GM19025 (cell line): ENCODE measurements around the gene CCDC87.
"Not testable (repeated sequence)": the region's sequence is repeated elsewhere in the genome, so short reads cannot be mapped to it uniquely, and the experiment has no call there.

ENCODE experiments used
- ATAC-seq: cut with Tn5 transposase; IDR thresholded peaks from one replicate; pipeline ENCODE4 v1.9.1; 2021; ENCODE audit warnings: mild to moderate bottlenecking, low read depth, moderate library complexity; ENCODE audit not compliant: unreplicated experiment

CCDC87 gene

GRCh38 chr11:66582565-66583147 lies 10.2 kb downstream of the CCDC87 start:
- not testable (repeated sequence) for ATAC-seq

- ATAC-seq = no peak
Observed at GRCh38 chr11:66581261-66581660, 11.6 kb downstream of the CCDC87 start.

DNA sequence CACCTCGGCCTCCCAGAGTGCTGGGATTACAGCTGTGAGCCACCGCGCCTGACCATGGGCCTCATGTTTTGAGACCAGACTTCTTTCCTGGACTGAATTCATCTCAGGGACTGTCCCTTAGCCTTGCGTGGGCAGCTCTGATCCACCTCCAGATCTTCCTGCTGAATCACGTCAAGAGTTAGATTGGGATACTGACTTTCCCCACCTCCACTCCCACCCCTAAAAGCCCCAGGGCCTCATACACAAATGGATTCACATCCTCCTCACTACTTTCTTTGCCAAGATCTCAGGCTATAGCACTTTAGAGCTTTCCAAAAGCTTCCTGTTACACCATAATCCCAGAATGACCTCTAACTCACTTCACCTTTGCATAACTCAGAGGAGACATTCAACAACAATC lies 12.1 kb downstream of the CCDC87 start:
- ATAC-seq = no peak

- no peak for ATAC-seq
Observed at GRCh38 chr11:66579017-66579606, 13.8 kb downstream of the CCDC87 start.

DNA sequence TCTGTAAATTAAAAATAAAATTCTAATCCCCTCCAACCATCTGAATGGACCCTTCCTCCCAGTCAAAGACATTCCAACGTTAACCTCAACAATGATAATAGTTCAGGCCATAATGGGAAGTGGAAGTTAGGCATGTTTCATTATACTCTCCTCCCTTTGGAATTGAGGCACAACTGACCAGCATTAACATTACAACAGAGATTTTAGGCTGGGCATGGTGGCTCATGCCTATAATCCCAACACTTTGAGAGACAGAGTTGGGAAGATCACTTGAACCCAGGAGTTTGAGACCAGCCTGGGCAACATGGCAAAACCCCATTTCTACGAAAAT lies 22.0 kb downstream of the CCDC87 start:
- ATAC-seq = no peak

GRCh38 chr11:66570079-66570849 lies 22.6 kb downstream of the CCDC87 start:
- ATAC-seq = no peak

DNA sequence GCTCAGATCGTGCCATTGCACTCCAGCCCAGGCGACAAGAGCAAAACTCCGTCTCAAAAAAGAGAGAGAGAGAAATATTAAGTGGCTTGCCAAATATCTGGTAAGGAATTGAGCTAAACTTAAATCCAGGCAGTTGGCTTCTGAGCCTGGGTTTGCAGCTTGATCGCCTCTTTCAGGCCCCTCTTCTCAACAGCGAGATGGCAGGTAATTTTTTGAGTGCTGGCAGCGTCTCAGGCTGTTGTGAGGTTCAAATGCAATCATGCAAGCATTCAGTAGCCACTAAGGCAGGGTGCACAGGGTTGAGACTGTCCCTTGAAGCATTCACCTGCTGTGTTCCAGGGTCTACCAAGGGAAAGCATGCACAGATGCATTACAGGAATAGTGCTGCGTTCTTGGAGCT lies 23.8 kb downstream of the CCDC87 start:
- ATAC-seq = no peak

DNA sequence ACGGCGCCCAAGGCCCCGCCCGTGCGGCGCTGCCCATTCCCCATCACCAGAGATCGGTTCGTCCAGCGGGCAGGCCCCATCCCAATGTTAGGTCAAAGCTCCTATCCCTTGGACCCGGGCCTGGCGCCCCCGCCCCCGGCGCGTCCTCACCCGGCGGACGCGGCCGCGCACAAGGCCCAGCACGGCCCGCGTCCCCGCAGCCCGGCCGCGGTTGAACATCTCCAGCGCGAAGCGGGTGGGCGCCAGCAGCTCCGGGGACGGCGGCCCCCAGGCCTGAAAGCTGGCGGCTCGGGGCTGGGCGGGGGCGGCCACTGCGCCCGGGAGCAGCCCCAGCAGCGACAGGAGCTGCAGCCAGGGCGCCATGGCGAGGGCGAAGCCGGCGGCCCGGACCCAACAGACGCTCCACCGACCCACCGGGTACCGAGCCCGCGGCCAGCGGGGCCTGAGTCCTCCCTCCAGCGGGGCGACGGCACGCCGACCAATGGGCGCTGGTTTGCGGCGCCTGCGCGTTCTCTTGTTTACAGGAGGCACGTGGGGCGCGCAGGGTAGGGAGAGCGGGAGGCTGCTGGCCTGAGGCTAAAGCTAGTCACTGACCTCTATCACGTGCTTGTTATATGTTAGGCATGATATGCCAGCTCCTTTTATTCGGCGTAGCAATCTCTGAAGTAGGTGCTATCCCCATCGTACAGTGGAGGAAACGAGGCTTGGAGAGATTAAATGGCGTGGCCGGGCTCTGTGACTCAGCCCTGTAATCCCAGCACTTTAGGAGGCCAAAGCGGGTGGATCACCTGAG lies 24.5 kb downstream of the CCDC87 start, which contains the start of gene CTSF:
Gene CTSF (minus strand): TSS at position 483 of the 793 bp plus-strand sequence. CDS start 120 bp downstream, at position 363.
- ATAC-seq = no peak

DNA sequence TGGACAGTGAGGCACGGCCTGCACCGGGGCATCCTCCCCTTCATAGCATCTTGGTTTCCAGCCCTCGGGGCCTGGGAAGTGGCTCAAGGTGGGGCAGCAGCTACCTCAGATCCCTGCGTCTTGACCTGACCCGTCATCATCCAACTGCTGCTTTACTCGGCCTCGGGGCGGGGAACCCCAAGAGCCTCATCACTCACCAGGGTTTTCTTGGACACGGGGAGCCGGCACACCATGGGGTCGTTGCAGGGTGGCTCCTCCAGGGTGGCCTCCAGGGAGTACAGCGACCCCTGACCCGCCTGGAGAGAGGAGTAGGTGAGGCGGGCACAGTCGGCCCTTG lies 25.1 kb downstream of the CCDC87 start:
- no peak for ATAC-seq

- ATAC-seq = no peak
Observed at GRCh38 chr11:66566221-66566620, 26.6 kb downstream of the CCDC87 start.

- ATAC-seq = no peak
Observed at GRCh38 chr11:66564984-66565383, 27.9 kb downstream of the CCDC87 start.

DNA sequence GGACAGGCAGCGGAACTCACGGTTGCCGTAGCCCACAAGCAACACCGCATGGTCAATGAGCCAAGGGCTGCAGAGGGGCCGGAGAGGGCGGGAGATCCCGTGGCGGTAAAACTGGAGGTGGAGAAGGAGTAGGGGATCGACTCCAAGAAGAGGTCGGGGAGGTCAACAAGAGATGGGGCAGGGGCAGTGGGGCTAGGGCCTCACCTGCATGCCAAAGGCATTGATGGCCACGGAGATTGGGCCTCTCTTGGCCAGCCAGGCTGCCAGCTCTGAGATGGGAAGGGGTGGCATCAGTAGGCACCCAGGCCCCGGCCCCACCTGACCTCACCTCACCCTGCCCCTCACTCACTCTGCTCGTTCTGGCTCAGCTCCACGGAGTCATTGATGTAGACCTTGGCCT lies 28.3 kb downstream of the CCDC87 start:
- ATAC-seq = no peak

GRCh38 chr11:66563832-66564231 lies 29.0 kb downstream of the CCDC87 start:
- ATAC-seq = no peak

GRCh38 chr11:66562907-66563583 lies 29.8 kb downstream of the CCDC87 start:
- ATAC-seq = no peak

GRCh38 chr11:66562275-66562674 lies 30.6 kb downstream of the CCDC87 start:
- no peak for ATAC-seq

DNA sequence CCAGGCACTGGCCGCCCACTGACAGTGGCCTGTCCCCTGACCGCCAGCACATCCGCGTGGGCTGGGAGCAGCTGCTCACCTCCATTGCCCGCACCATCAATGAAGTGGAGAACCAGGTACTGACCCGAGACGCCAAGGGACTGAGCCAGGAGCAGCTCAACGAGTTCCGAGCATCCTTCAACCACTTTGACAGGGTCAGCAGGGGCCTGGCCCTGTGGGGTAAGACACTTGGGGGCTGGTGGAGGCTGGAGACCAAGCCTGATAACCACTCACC lies 31.0 kb downstream of the CCDC87 start:
- ATAC-seq = no peak

GRCh38 chr11:66561178-66561974 lies 31.5 kb downstream of the CCDC87 start:
- no peak for ATAC-seq

DNA sequence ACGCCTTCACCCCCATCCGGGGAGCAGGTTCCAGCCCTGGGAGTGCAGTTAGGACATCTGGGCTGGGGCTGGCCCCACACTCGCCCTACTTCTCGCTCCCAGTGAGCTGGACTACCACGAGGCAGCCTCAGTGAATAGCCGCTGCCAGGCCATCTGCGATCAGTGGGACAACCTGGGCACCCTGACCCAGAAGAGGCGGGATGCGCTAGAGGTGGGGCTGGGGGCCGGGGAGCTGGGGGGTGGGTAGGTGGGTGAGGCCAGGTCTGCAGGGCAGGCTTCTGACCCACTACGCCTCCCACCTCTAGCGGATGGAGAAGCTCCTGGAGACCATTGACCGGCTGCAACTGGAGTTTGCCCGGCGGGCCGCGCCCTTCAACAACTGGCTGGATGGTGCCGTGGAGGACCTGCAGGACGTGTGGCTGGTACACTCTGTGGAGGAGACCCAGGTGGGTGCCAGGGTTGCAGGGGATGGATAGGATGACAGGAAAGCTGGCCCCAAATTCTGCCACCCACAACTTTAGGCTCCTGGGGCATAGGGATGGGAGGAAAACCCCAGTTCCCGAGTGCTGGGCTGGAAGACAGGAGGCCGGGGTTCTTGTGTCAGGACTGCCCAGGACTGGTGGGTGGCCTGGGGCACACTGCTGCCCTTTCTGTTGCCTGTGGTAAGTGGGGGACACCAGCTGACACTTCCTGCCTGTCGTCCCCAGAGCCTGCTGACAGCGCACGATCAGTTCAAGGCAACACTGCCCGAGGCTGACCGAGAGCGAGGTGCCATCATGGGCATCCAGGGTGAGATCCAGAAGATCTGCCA lies 32.8 kb downstream of the CCDC87 start:
- no peak for ATAC-seq

- no peak for ATAC-seq
Observed at GRCh38 chr11:66559142-66559865, 33.6 kb downstream of the CCDC87 start.
